K562 (cell line): ENCODE measurements around the gene MAML3. TPM values are rescaled to one million over a fixed set of nuclear protein-coding genes. Genes with fewer than 3 reads are reported as not detected.

ENCODE experiments used
- ATAC-seq: fragments of 200-7000 bp; cut with Tn5 transposase; 3 replicates; pipeline ENCODE4 v1.9.1; 2020; ENCODE audit warnings: moderate library complexity
- BruUV-seq: library from RNA; stranded (reverse); fragments of 400-500 nt; replicated peaks from 2 replicates; lab custom pipeline; 2021; lab: Mats Ljungman, UMichigan
- CTCF ChIA-PET: fragments of 300-600 bp; formaldehyde crosslinking; extraction: SDS; loops from one replicate; lab custom pipeline; 2021; ENCODE audit warnings: low intra/inter-chr PET ratio; lab: Yijun Ruan, JAX
- POLR2A ChIA-PET: fragments of 300-600, 350-650 bp; sonication (Branson Sonifier 250); formaldehyde crosslinking; extraction: SDS; loops from one replicate; lab custom pipeline; 2021; ENCODE audit warnings: antibody characterized with exemption, inconsistent platforms; lab: Yijun Ruan, JAX
- DNase-seq, 4 experiments: peaks; one replicate each; pipeline versions ENCODE4 v3.0.0 to v3.0.0-alpha.2; 2011 to 2018; ENCODE audit warnings: low spot score in 3 of 4, mixed read lengths in 3 of 4; ENCODE audit errors: extremely low read depth in 1 of 4
- FAIRE-seq: peaks from 2 replicates; lab custom pipeline; 2011; peaks lifted over from hg19 to GRCh38; lab: Jason Lieb, UNC
- H2AFZ ChIP-seq: 2 replicates; pipeline ENCODE4 v1.6.0; 2011; ENCODE audit warnings: low read depth, low read length, control low read depth, inconsistent platforms
- H3K27ac ChIP-seq: fragments of 200-600 bp; 3 replicates; pipeline ENCODE4 v1.8.0; 2011; ENCODE audit warnings: low read depth, mild to moderate bottlenecking, control low read depth, inconsistent platforms, low read length, moderate library complexity, mixed read lengths; ENCODE audit errors: extremely low read depth
- H3K27me3 ChIP-seq, 2 experiments: fragments of 300-600 bp in 1 of 2; 2 replicates in 1 of 2; 3 replicates in 1 of 2; pipeline versions ENCODE4 v1.6.0 to v1.8.0; 2011; ENCODE audit warnings: inconsistent platforms in 2 of 2, low read length in 2 of 2, mild to moderate bottlenecking in 1 of 2, mixed read lengths in 1 of 2, moderate library complexity in 1 of 2; ENCODE audit not compliant: control insufficient read depth in 2 of 2, insufficient read depth in 2 of 2
- H3K36me3 ChIP-seq: fragments of 300-600 bp; 3 replicates; pipeline ENCODE4 v1.8.0; 2011; ENCODE audit warnings: mild to moderate bottlenecking, low read length, inconsistent platforms; ENCODE audit not compliant: control insufficient read depth, insufficient read depth
- H3K4me1 ChIP-seq, 2 experiments: fragments of 200-600 bp in 1 of 2; replicated peaks in 1 of 2; 2 replicates in 1 of 2; 3 replicates in 1 of 2; pipeline versions ENCODE4 v1.5.1 to v1.8.0; 2011; ENCODE audit warnings: inconsistent platforms in 2 of 2, low read length in 2 of 2, mild to moderate bottlenecking in 1 of 2, mixed read lengths in 1 of 2, moderate library complexity in 1 of 2; ENCODE audit not compliant: control insufficient read depth in 2 of 2, insufficient read depth in 2 of 2
- H3K4me2 ChIP-seq: 2 replicates; pipeline ENCODE4 v1.6.1; 2011; ENCODE audit warnings: low read length, control low read depth, inconsistent platforms, mixed read lengths; ENCODE audit not compliant: insufficient read depth
- H3K4me3 ChIP-seq: fragments of 200-600 bp; sonication (generic), shearing (Covaris generic); 2 replicates; pipeline ENCODE4 v1.5.1; 2016; ENCODE audit warnings: control low read depth, inconsistent platforms
- H3K79me2 ChIP-seq: fragments of 200-600 bp; 3 replicates; pipeline ENCODE4 v1.8.0; 2011; ENCODE audit warnings: low read length, inconsistent platforms; ENCODE audit not compliant: control insufficient read depth, insufficient read depth
- H3K9ac ChIP-seq, 2 experiments: 2 replicates each; pipeline versions ENCODE4 v1.6.0 to v1.6.1; 2011; ENCODE audit warnings: low read depth in 2 of 2, low read length in 2 of 2, control low read depth in 1 of 2, inconsistent platforms in 1 of 2, mild to moderate bottlenecking in 1 of 2, mixed read lengths in 1 of 2; ENCODE audit not compliant: insufficient read depth in 1 of 2
- H3K9me1 ChIP-seq: one replicate; pipeline ENCODE4 v1.6.0; 2011; ENCODE audit warnings: inconsistent platforms, mild to moderate bottlenecking, low read length, moderate library complexity; ENCODE audit not compliant: control insufficient read depth, insufficient read depth
- H3K9me3 ChIP-seq: replicated peaks from 2 replicates; pipeline ENCODE4 v1.5.1; 2011; ENCODE audit warnings: low read depth, low read length, inconsistent platforms; ENCODE audit not compliant: control insufficient read depth, insufficient read depth
- H4K20me1 ChIP-seq: replicated peaks from 2 replicates; pipeline ENCODE4 v1.6.1; 2011; ENCODE audit warnings: low read length, inconsistent platforms, mixed read lengths; ENCODE audit not compliant: control insufficient read depth, insufficient read depth
- ETS2 ChIP-seq: IDR thresholded peaks from 2 replicates; pipeline ENCODE4 v1.6.1; 2016; ENCODE audit warnings: borderline replicate concordance, missing genetic modification characterization, mild to moderate bottlenecking, moderate library complexity, missing compliant biosample characterization; ENCODE audit not compliant: poor library complexity, severe bottlenecking
- SIRT6 ChIP-seq: IDR thresholded peaks from one replicate; pipeline ENCODE4 v1.6.1; 2012; ENCODE audit warnings: low read depth, mild to moderate bottlenecking, control low read depth, inconsistent platforms, low read length, moderate library complexity
- WGBS: fragments of 100-300 bp; shearing (Covaris generic); methylation state at CpG from one replicate; pipeline ENCODE4 v1.1.6; 2016; ENCODE audit warnings: low coverage, mixed read lengths; ENCODE audit not compliant: insufficient coverage; ENCODE audit errors: missing lambda C conversion rate; 5-methylcytosine and 5-hydroxymethylcytosine counted together
- in situ Hi-C: fragments of 300-500 bp; cut with MboI; formaldehyde crosslinking; loops from 4 replicates; pipeline ENCODE4 v1.15.0; 2018; ENCODE audit warnings: inconsistent platforms, mixed read lengths
- intact Hi-C: fragments of 100-400 bp; cut with micrococcal nuclease; formaldehyde crosslinking; loops from 2 replicates; pipeline ENCODE4 v1.14.2; 2022
- polyA plus RNA-seq, 8 experiments: library from polyadenylated mRNA; depleted of rRNA in 4 of 8; stranded (reverse) in 5 of 8; unstranded in 3 of 8; fragments of >200 nt; fragmentation: Nextera tagmentation in 2 of 8; fragmentation: Illumina TruSeq in 1 of 8; extraction: Ambion mirVana in 2 of 8; extraction: Trizol in 1 of 8; gene quantifications; 2 replicates each; pipeline versions ENCODE4 v1.2.1 to v1.2.3, GENCODE V29; 2011 to 2014; ENCODE audit warnings: inconsistent platforms in 1 of 8, missing spikeins in 1 of 8
- total RNA-seq, 7 experiments: library from RNA; depleted of rRNA in 6 of 7; stranded (reverse); fragments of >200 nt in 6 of 7; fragmentation: Illumina TruSeq in 2 of 7; extraction: Trizol in 2 of 7; gene quantifications; 2 replicates each; pipeline versions ENCODE4 v1.2.1 to v1.2.3, GENCODE V29; 2011 to 2021; ENCODE audit warnings: low replicate concordance in 1 of 7
- TF ChIP-seq, protein P1 (sequence below): fragments of 250-450 bp; sonication (Bioruptor Pico); IDR thresholded peaks from 2 replicates; pipeline ENCODE4 v1.4.0; 2020; ENCODE audit warnings: mild to moderate bottlenecking, moderate library complexity
- TF ChIP-seq, protein P2 (sequence below): fragments of 250-450 bp; sonication (Bioruptor Pico); IDR thresholded peaks from 2 replicates; pipeline ENCODE4 v1.4.0; 2020; ENCODE audit warnings: mild to moderate bottlenecking, moderate library complexity
- TF ChIP-seq, protein P3 (sequence below): fragments of 450-650 bp; IDR thresholded peaks from 2 replicates; pipeline ENCODE4 v1.6.1; 2018; ENCODE audit warnings: mild to moderate bottlenecking, low read depth; ENCODE audit not compliant: partially characterized antibody

Gene MAML3
- total and polyA plus RNA-seq, 9 of the 15 experiments (the other 6 are each of a cell fraction or from before 2014, with no cell fraction given), result 0.01 to 0.55 (median 0.25) TPM

DNA sequence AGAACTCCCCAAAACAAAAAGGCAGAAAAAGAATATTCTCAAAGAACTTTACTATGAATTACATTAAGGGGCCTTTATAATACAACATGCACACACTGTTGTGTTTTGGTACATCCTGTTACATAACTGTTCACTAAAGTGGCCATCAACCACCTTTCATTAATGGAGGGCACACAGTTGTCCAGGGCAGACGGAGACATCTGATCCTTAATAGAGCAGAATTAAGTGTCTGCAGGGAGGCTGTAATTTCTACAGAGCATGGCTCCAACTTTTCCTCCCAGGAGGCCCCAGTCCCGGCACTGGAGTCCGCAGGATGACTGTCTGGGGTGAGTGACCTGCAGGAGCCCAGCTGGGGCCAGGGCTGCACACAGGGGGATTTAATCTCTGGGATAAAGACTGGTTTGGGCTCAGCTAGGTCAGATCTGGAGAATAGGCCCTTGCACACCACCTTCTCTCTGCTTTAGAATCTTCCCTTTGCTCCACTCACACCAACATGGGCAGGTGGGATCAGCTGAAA lies 233.4 kb downstream of the MAML3 start:
- no peak for DNase-seq
- H2AFZ ChIP-seq, result no peak overlapping the region
- H3K4me1 ChIP-seq, result no peaks in the 10 kb centered on the region
- no peak overlapping the region for H3K4me3 ChIP-seq
- no peak for ATAC-seq
- no TSS peak for BruUV-seq
- ChIA-PET CTCF (no interaction called here), POLR2A (no interaction called here)
- no peak overlapping the region for H3K4me2 ChIP-seq
- intact Hi-C loops (no loop called here), in situ Hi-C loops (no loop called here)
- H3K36me3 ChIP-seq, result no peaks in the 10 kb centered on the region
- H3K9ac ChIP-seq, result no peak overlapping the region
- TF ChIP-seq, protein P1, sequence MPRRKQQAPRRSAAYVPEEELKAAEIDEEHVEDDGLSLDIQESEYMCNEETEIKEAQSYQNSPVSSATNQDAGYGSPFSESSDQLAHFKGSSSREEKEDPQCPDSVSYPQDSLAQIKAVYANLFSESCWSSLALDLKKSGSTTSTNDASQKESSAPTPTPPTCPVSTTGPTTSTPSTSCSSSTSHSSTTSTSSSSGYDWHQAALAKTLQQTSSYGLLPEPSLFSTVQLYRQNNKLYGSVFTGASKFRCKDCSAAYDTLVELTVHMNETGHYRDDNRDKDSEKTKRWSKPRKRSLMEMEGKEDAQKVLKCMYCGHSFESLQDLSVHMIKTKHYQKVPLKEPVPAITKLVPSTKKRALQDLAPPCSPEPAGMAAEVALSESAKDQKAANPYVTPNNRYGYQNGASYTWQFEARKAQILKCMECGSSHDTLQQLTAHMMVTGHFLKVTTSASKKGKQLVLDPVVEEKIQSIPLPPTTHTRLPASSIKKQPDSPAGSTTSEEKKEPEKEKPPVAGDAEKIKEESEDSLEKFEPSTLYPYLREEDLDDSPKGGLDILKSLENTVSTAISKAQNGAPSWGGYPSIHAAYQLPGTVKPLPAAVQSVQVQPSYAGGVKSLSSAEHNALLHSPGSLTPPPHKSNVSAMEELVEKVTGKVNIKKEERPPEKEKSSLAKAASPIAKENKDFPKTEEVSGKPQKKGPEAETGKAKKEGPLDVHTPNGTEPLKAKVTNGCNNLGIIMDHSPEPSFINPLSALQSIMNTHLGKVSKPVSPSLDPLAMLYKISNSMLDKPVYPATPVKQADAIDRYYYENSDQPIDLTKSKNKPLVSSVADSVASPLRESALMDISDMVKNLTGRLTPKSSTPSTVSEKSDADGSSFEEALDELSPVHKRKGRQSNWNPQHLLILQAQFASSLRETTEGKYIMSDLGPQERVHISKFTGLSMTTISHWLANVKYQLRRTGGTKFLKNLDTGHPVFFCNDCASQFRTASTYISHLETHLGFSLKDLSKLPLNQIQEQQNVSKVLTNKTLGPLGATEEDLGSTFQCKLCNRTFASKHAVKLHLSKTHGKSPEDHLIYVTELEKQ (CRISPR knock-in tag), result no peak
- TF ChIP-seq SIRT6 (no peak), ETS2 (tag) (no peak)
- TF ChIP-seq, protein P2, sequence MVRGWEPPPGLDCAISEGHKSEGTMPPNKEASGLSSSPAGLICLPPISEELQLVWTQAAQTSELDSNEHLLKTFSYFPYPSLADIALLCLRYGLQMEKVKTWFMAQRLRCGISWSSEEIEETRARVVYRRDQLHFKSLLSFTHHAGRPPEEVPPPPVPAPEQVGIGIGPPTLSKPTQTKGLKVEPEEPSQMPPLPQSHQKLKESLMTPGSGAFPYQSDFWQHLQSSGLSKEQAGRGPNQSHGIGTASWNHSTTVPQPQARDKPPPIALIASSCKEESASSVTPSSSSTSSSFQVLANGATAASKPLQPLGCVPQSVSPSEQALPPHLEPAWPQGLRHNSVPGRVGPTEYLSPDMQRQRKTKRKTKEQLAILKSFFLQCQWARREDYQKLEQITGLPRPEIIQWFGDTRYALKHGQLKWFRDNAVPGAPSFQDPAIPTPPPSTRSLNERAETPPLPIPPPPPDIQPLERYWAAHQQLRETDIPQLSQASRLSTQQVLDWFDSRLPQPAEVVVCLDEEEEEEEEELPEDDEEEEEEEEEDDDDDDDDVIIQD (CRISPR knock-in tag), result no peak
- TF ChIP-seq, protein P3, sequence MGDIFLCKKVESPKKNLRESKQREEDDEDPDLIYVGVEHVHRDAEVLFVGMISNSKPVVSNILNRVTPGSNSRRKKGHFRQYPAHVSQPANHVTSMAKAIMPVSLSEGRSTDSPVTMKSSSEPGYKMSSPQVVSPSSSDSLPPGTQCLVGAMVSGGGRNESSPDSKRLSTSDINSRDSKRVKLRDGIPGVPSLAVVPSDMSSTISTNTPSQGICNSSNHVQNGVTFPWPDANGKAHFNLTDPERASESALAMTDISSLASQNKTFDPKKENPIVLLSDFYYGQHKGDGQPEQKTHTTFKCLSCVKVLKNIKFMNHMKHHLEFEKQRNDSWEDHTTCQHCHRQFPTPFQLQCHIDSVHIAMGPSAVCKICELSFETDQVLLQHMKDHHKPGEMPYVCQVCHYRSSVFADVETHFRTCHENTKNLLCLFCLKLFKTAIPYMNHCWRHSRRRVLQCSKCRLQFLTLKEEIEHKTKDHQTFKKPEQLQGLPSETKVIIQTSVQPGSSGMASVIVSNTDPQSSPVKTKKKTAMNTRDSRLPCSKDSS, result no peak
- H3K79me2 ChIP-seq, result no peaks in the 10 kb centered on the region
- H4K20me1 ChIP-seq, result 0 out of 2 replicates have a peak, but pooled peaks cover under 1% of the 10 kb centered on the region
- peaks cover 6% of the 10 kb centered on the region for H3K9me1 ChIP-seq
- H3K9me3 ChIP-seq, result no peaks in the 10 kb centered on the region
- 7% methylated on average over 2 of the region's 3 CpGs for WGBS
- H3K27me3 ChIP-seq, result peaks cover 3 to 13% of the 10 kb centered on the region in 2 experiments; a peak in 4 of 5 replicates
- FAIRE-seq, result no peak
- H3K27ac ChIP-seq, result no peak overlapping the region
